SK-N-SH treated with all-trans-retinoic acid at 6 μM for 48 hours (cell line): ENCODE results near the gene FAF2.
"Not testable (repeated sequence)": the region's sequence is repeated elsewhere in the genome, so short reads cannot be mapped to it uniquely, and the experiment has no call there.

Source experiments
- ATAC-seq: fragments of 200-7000 bp; cut with Tn5 transposase; 3 replicates; pipeline ENCODE4 v1.9.1; 2020; ENCODE audit warnings: mild to moderate bottlenecking, moderate library complexity
- ARNTL ChIP-seq: fragments of 450-650 bp; formaldehyde crosslinking; IDR thresholded peaks from 2 replicates; pipeline ENCODE4 v1.5.0; 2020; ENCODE audit warnings: low read depth, mild to moderate bottlenecking, moderate library complexity, borderline replicate concordance
- BACH2 ChIP-seq: fragments of 250-450 bp; sonication (Bioruptor Pico); IDR thresholded peaks from 2 replicates; pipeline ENCODE4 v1.9.0; 2021; ENCODE audit warnings: mild to moderate bottlenecking, borderline replicate concordance
- CSDC2 ChIP-seq: fragments of 250-450 bp; sonication (Bioruptor Pico); IDR thresholded peaks from 2 replicates; pipeline ENCODE4 v1.5.0; 2020; ENCODE audit warnings: mild to moderate bottlenecking, moderate library complexity
- CSRNP3 ChIP-seq: fragments of 250-450 bp; sonication (Bioruptor Pico); IDR thresholded peaks from 2 replicates; pipeline ENCODE4 v1.5.1; 2021; ENCODE audit warnings: mild to moderate bottlenecking, moderate library complexity
- ESRRG ChIP-seq: fragments of 250-450 bp; sonication (Bioruptor Pico); IDR thresholded peaks from 2 replicates; pipeline ENCODE4 v1.6.1; 2021; ENCODE audit warnings: mild to moderate bottlenecking
- GLIS3 ChIP-seq: fragments of 250-450 bp; sonication (Bioruptor Pico); IDR thresholded peaks from 2 replicates; pipeline ENCODE4 v1.5.0; 2020; ENCODE audit warnings: mild to moderate bottlenecking, moderate library complexity
- ISL1 ChIP-seq: fragments of 250-450 bp; sonication (Bioruptor Pico); IDR thresholded peaks from 2 replicates; pipeline ENCODE4 v2.1.2; 2022; ENCODE audit warnings: mild to moderate bottlenecking, moderate library complexity
- OSR1 ChIP-seq: fragments of 250-450 bp; sonication (Bioruptor Pico); IDR thresholded peaks from 2 replicates; pipeline ENCODE4 v1.8.0; 2022; ENCODE audit warnings: moderate library complexity, mild to moderate bottlenecking, inconsistent platforms
- POU6F1 ChIP-seq: fragments of 250-450 bp; sonication (Bioruptor Pico); IDR thresholded peaks from 2 replicates; pipeline ENCODE4 v1.8.0; 2021; ENCODE audit warnings: low read depth, mild to moderate bottlenecking, moderate library complexity, borderline replicate concordance
- PPARA ChIP-seq: fragments of 250-450 bp; sonication (Bioruptor Pico); IDR thresholded peaks from 2 replicates; pipeline ENCODE4 v1.5.0; 2020; ENCODE audit warnings: mild to moderate bottlenecking, borderline replicate concordance
- RARB ChIP-seq: fragments of 250-450 bp; sonication (Bioruptor Pico); IDR thresholded peaks from 2 replicates; pipeline ENCODE4 v1.8.0; 2021; ENCODE audit warnings: mild to moderate bottlenecking, moderate library complexity
- SNAI2 ChIP-seq: fragments of 250-450 bp; sonication (Bioruptor Pico); IDR thresholded peaks from 2 replicates; pipeline ENCODE4 v1.5.0; 2020; ENCODE audit warnings: mild to moderate bottlenecking, moderate library complexity
- TCF4 ChIP-seq: fragments of 250-450 bp; sonication (Bioruptor Pico); IDR thresholded peaks from 2 replicates; pipeline ENCODE4 v1.8.0; 2021; ENCODE audit warnings: mild to moderate bottlenecking, moderate library complexity, borderline replicate concordance
- TOX ChIP-seq: fragments of 250-450 bp; sonication (Bioruptor Pico); IDR thresholded peaks from 2 replicates; pipeline ENCODE4 v1.8.0; 2021; ENCODE audit warnings: mild to moderate bottlenecking, moderate library complexity, borderline replicate concordance
- TSHZ2 ChIP-seq: fragments of 250-450 bp; sonication (Bioruptor Pico); IDR thresholded peaks from 2 replicates; pipeline ENCODE4 v1.5.0; 2020; ENCODE audit warnings: mild to moderate bottlenecking, moderate library complexity
- ZC3H10 ChIP-seq: fragments of 250-450 bp; sonication (Bioruptor Pico); IDR thresholded peaks from 2 replicates; pipeline ENCODE4 v1.5.1; 2021; ENCODE audit warnings: mild to moderate bottlenecking, moderate library complexity
- ZFP3 ChIP-seq: fragments of 250-450 bp; sonication (Bioruptor Pico); IDR thresholded peaks from 2 replicates; pipeline ENCODE4 v1.5.0; 2020; ENCODE audit warnings: mild to moderate bottlenecking, moderate library complexity
- ZFP30 ChIP-seq: fragments of 450-650 bp; formaldehyde crosslinking; IDR thresholded peaks from 2 replicates; pipeline ENCODE4 v1.5.0; 2022; ENCODE audit warnings: mild to moderate bottlenecking, moderate library complexity
- ZNF565 ChIP-seq: fragments of 450-650 bp; formaldehyde crosslinking; conservative IDR thresholded peaks from 2 replicates; pipeline ENCODE4 v1.5.0; 2020; ENCODE audit warnings: low read depth, mild to moderate bottlenecking, moderate library complexity
- ZNF70 ChIP-seq: fragments of 450-650 bp; formaldehyde crosslinking; IDR thresholded peaks from 2 replicates; pipeline ENCODE4 v1.5.0; 2020; ENCODE audit warnings: mild to moderate bottlenecking, moderate library complexity
- ZNF8 ChIP-seq: fragments of 450-650 bp; formaldehyde crosslinking; IDR thresholded peaks from 2 replicates; pipeline ENCODE4 v1.5.0; 2020; ENCODE audit warnings: mild to moderate bottlenecking, moderate library complexity

FAF2 gene

GRCh38 chr5:176405656-176406435 is 42.3 kb upstream of the FAF2 start:
- no peak; the same call in 2 of the 3 replicates for ATAC-seq
- TF ChIP-seq OSR1 (CRISPR knock-in tag) (no peak), ZNF565 (CRISPR knock-in tag) (no peak), CSDC2 (CRISPR knock-in tag) (no peak), GLIS3 (CRISPR knock-in tag) (no peak), ZFP3 (no peak), ZFP30 (no peak)

- no peak for ATAC-seq
- TF ChIP-seq SNAI2 (CRISPR knock-in tag) = no peak
- TF ChIP-seq POU6F1 (CRISPR knock-in tag) = no peak
- no peak for TF ChIP-seq GLIS3 (CRISPR knock-in tag)
- TF ChIP-seq TCF4 (CRISPR knock-in tag) = no peak
- no peak for TF ChIP-seq ESRRG (CRISPR knock-in tag)
- TF ChIP-seq TOX = no peak
- TF ChIP-seq BACH2 (CRISPR knock-in tag) = no peak
- no peak for TF ChIP-seq ZNF8 (CRISPR knock-in tag)
- TF ChIP-seq ZC3H10 (CRISPR knock-in tag) = no peak
- no peak for TF ChIP-seq ISL1 (CRISPR knock-in tag)
- no peak for TF ChIP-seq CSRNP3
- TF ChIP-seq OSR1 (CRISPR knock-in tag) = no peak
- no peak for TF ChIP-seq ARNTL
- TF ChIP-seq PPARA = no peak
- TF ChIP-seq RARB (CRISPR knock-in tag) = no peak
- TF ChIP-seq TSHZ2 = no peak
Observed at GRCh38 chr5:176406436-176407052, 41.6 kb upstream of the FAF2 start.

- no peak for TF ChIP-seq GLIS3 (CRISPR knock-in tag)
- no peak for TF ChIP-seq ARNTL
- no peak for TF ChIP-seq TSHZ2
- TF ChIP-seq ZNF70 (CRISPR knock-in tag) = no peak
- no peak for TF ChIP-seq ZNF565 (CRISPR knock-in tag)
- TF ChIP-seq CSDC2 (CRISPR knock-in tag) = no peak
- ATAC-seq = no peak
Observed at GRCh38 chr5:176407456-176408251, 40.5 kb upstream of the FAF2 start.

GRCh38 chr5:176408252-176408573 is 40.0 kb upstream of the FAF2 start:
- not testable (repeated sequence) for ATAC-seq
